HEK293 (cell line): ENCODE results near the gene WRAP53.

Source experiments
- TCF7L2 ChIP-seq: IDR thresholded peaks from 2 replicates; pipeline ENCODE4 v1.6.1; 2011; ENCODE audit warnings: low read depth, mild to moderate bottlenecking, inconsistent platforms, low read length, moderate library complexity, borderline replicate concordance
- YY1 ChIP-seq: fragments of 450-650 bp; formaldehyde crosslinking; IDR thresholded peaks from 2 replicates; pipeline ENCODE4 v1.5.1; 2018; ENCODE audit warnings: missing biosample characterization, missing genetic modification characterization
- ZBTB20 ChIP-seq: fragments of 450-650 bp; formaldehyde crosslinking; IDR thresholded peaks from 2 replicates; pipeline ENCODE4 v1.5.1; 2016; ENCODE audit warnings: missing biosample characterization, missing genetic modification characterization
- ZNF366 ChIP-seq: fragments of 450-650 bp; formaldehyde crosslinking; conservative IDR thresholded peaks from 2 replicates; pipeline ENCODE4 v1.5.1; 2016; ENCODE audit warnings: missing biosample characterization, missing genetic modification characterization
- ZNF707 ChIP-seq: fragments of 450-650 bp; formaldehyde crosslinking; IDR thresholded peaks from 2 replicates; pipeline ENCODE4 v1.5.1; 2016; ENCODE audit warnings: missing biosample characterization, missing genetic modification characterization

DNA sequence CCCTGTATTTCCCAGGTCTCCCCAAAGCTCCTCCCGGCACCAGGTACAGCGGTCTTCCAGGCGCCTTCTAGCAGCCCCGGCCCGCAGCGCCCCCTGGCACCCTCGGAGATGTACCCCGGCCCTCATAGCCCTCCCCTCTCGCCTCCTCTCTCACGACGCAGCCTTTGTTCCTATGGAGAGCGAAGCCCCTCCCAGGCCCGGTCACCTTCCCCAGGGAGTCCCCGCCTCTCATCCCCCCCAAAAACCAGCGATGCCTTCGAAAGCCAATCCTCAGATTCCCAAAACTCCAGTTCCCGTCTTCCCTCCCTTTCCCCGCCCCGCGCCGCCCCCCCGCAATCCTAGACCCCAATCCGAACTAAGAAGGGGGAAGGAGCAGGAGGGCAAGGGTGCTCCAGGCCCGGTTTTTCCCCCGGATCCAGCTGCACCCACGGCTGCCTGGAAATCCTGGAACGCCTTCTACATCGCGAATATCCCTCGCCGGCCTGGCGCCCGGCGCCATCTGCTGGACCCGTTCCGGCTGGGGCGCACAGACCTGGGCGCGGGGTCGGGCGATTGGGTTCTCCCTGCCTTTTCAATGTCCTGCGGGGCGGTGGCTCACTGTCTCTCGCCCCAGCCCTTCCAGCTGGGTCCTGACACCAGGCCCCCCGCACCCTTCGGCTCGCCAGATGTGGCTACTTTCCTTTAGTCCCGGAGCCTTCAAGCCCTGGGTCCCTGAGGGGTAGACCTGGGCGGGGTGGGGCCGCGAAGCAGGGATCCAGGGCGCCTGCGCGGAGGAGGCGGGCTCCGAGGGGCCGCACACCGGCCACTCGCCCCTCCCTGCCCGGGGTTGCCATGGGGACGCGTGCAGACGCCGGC, 28.9 kb downstream of the WRAP53 start, which contains the start of gene DNAH2:
- TF ChIP-seq YY1 (peak; percentile 90), ZNF366 (tag by site-specific recombination) (peak; percentile 73), TCF7L2 (no peak), ZBTB20 (peak; percentile 66; the same call in 1 of the 2 replicates), ZNF707 (tag by site-specific recombination) (peak; percentile 53; the same call in 1 of the 2 replicates)
